ENCODE results near the gene UQCC5.

The UQCC5 gene

GRCh38 chr3:52533623-52534280 lies 2.7 kb upstream of the UQCC5 start, which contains the start of gene NT5DC2:
Gene NT5DC2, minus strand, starts transcription at chr3:52533857. Its CDS starts 120 bp downstream, at chr3:52533737.
- DNase-seq, result peak; percentile 74
- 0 out of 2 replicates have a peak, but pooled peaks have one; percentile 27 for TF ChIP-seq CTCF (IDR thresholded peaks at IDR 0.05; ENCODE audit: low read depth, low read length)
- Histone ChIP-seq H3K36me3 (peaks cover 26% of the 10 kb centered on the region), H3K27ac (peak within 1 kb of the TSS; percentile 90), H3K4me3 (ENCODE audit: low read depth, low read length) (peak within 1 kb of the TSS; percentile 87), H3K9me3 (ENCODE audit: severe bottlenecking) (no peaks in the 10 kb centered on the region), H3K27me3 (ENCODE audit: insufficient read depth, low read depth, severe bottlenecking) (no peaks in the 10 kb centered on the region)

- peak overlapping the region; percentile 90 for H3K27ac ChIP-seq
- H3K36me3 ChIP-seq, result peaks cover 19% of the 10 kb centered on the region
- H3K27me3 ChIP-seq (ENCODE audit: insufficient read depth, low read depth, severe bottlenecking), result no peaks in the 10 kb centered on the region
- no peak for TF ChIP-seq CTCF (IDR thresholded peaks at IDR 0.05; ENCODE audit: low read depth, low read length)
- H3K4me3 ChIP-seq (ENCODE audit: low read depth, low read length), result peak overlapping the region; percentile 56
- H3K9me3 ChIP-seq (ENCODE audit: severe bottlenecking), result no peaks in the 10 kb centered on the region
- DNase-seq, result peak; percentile 67
These were observed 1.9 kb upstream of the UQCC5 start for GRCh38 chr3:52534281-52535183.

- Histone ChIP-seq H3K36me3 (peaks cover 20% of the 10 kb centered on the region), H3K4me3 (ENCODE audit: low read depth, low read length) (no peak overlapping the region), H3K27ac (peak overlapping the region; percentile 38), H3K9me3 (ENCODE audit: severe bottlenecking) (no peaks in the 10 kb centered on the region), H3K27me3 (ENCODE audit: insufficient read depth, low read depth, severe bottlenecking) (no peaks in the 10 kb centered on the region)
- no peak for TF ChIP-seq CTCF (IDR thresholded peaks at IDR 0.05; ENCODE audit: low read depth, low read length)
- no peak for DNase-seq
These were observed 844 bp upstream of the UQCC5 start for GRCh38 chr3:52535411-52536111.

GRCh38 chr3:52536112-52536368 lies 365 bp upstream of the UQCC5 start:
- no peak for DNase-seq
- TF ChIP-seq CTCF (IDR thresholded peaks at IDR 0.05; ENCODE audit: low read depth, low read length), result no peak
- peak overlapping the region; percentile 10; the same call in 1 of the 2 replicates for H3K27ac ChIP-seq
- no peaks in the 10 kb centered on the region for H3K9me3 ChIP-seq (ENCODE audit: severe bottlenecking)
- peaks cover 19% of the 10 kb centered on the region for H3K36me3 ChIP-seq
- H3K4me3 ChIP-seq (ENCODE audit: low read depth, low read length), result no peak overlapping the region
- no peaks in the 10 kb centered on the region for H3K27me3 ChIP-seq (ENCODE audit: insufficient read depth, low read depth, severe bottlenecking)

GRCh38 chr3:52537165-52537620 lies 788 bp downstream of the UQCC5 start:
- peak overlapping the region; percentile 79 for H3K4me3 ChIP-seq (ENCODE audit: low read depth, low read length)
- no peaks in the 10 kb centered on the region for H3K27me3 ChIP-seq (ENCODE audit: insufficient read depth, low read depth, severe bottlenecking)
- no peak for DNase-seq
- TF ChIP-seq CTCF (IDR thresholded peaks at IDR 0.05; ENCODE audit: low read depth, low read length), result no peak
- no peaks in the 10 kb centered on the region for H3K9me3 ChIP-seq (ENCODE audit: severe bottlenecking)
- peak overlapping the region; percentile 77 for H3K27ac ChIP-seq
- peaks cover 21% of the 10 kb centered on the region for H3K36me3 ChIP-seq
